Spleen (tissue), 11 donors: ENCODE data around the gene RPS6KA2. TPM values are rescaled to one million over a fixed set of nuclear protein-coding genes. Genes with fewer than 3 reads are reported as not detected.

Experiments
- DNase-seq: peaks from one replicate; pipeline ENCODE4 v3.0.0-alpha.2; 2020
- H3K27ac ChIP-seq, 8 donors: fragments of 200-600 bp; sonication (generic) in 7 of 8; 1 replicate in 4 of 8; 2 replicates in 4 of 8; pipeline versions ENCODE4 v1.5.0 to v1.8.0; 2016 to 2021; ENCODE audit warnings: inconsistent platforms in 4 of 8, mild to moderate bottlenecking in 4 of 8, moderate library complexity in 1 of 8
- H3K27me3 ChIP-seq, 7 donors: fragments of 200-600 bp; sonication (generic) in 6 of 7; replicated peaks in 1 of 7; 1 replicate in 4 of 7; 2 replicates in 3 of 7; pipeline versions ENCODE4 v1.5.0 to v1.8.0; 2016 to 2021; ENCODE audit warnings: inconsistent platforms in 3 of 7, mild to moderate bottlenecking in 1 of 7
- H3K36me3 ChIP-seq, 6 donors: fragments of 200-600 bp; sonication (generic) in 5 of 6; 1 replicate in 4 of 6; 2 replicates in 2 of 6; pipeline versions ENCODE4 v1.5.0 to v1.8.0; 2016 to 2021; ENCODE audit warnings: inconsistent platforms in 2 of 6
- H3K4me1 ChIP-seq, 6 donors: fragments of 200-600 bp; sonication (generic) in 5 of 6; 1 replicate in 3 of 6; 2 replicates in 3 of 6; pipeline versions ENCODE4 v1.5.0 to v1.8.0; 2016 to 2021; ENCODE audit warnings: inconsistent platforms in 3 of 6
- H3K4me3 ChIP-seq, 8 donors: fragments of 200-600 bp; sonication (generic) in 7 of 8; 1 replicate in 4 of 8; 2 replicates in 4 of 8; pipeline versions ENCODE4 v1.5.0 to v1.8.0; 2016 to 2021; ENCODE audit warnings: inconsistent platforms in 4 of 8, mild to moderate bottlenecking in 4 of 8, moderate library complexity in 2 of 8
- H3K9me3 ChIP-seq, 8 donors: fragments of 200-600 bp; sonication (generic) in 7 of 8; 1 replicate in 4 of 8; 2 replicates in 4 of 8; pipeline versions ENCODE4 v1.5.0 to v1.8.0; 2016 to 2021; ENCODE audit warnings: inconsistent platforms in 4 of 8
- CTCF ChIP-seq, 11 experiments: fragments of 200-600 bp in 7 of 11; fragments of 450-650 bp in 4 of 11; sonication (generic) in 4 of 11; IDR thresholded peaks in 8 of 11; conservative IDR thresholded peaks in 3 of 11; 1 replicate in 7 of 11; 2 replicates in 4 of 11; pipeline versions ENCODE4 v1.4.0 to v1.8.0; 2016 to 2021; ENCODE audit warnings: antibody characterized with exemption in 11 of 11, inconsistent platforms in 4 of 11, mild to moderate bottlenecking in 1 of 11
- POLR2A ChIP-seq, 3 donors: fragments of 450-650 bp; IDR thresholded peaks; one replicate each; pipeline ENCODE4 v1.5.1; 2017; ENCODE audit warnings: antibody characterized with exemption in 3 of 3, mild to moderate bottlenecking in 1 of 3
- POLR2AphosphoS5 ChIP-seq, 3 donors: sonication (generic); formaldehyde crosslinking; IDR thresholded peaks; one replicate each; pipeline ENCODE4 v1.5.1; 2017; ENCODE audit warnings: antibody characterized with exemption in 3 of 3
- WGBS, 5 donors: extraction: QIAGEN DNeasy Blood & Tissue Kit in 3 of 5; methylation state at CpG; one replicate each; pipeline versions ENCODE4 v1.1.5 to v1.1.7; 2013 to 2018; 5-methylcytosine and 5-hydroxymethylcytosine counted together
- intact Hi-C: fragments of 100-400 bp; cut with DNase I; formaldehyde crosslinking; loops from one replicate; pipeline ENCODE4 v1.15.0; 2023; ENCODE audit warnings: low total_unique reads
- polyA plus RNA-seq, 3 donors: library from polyadenylated mRNA; stranded (reverse); fragments of 200-250 nt; gene quantifications; one replicate each; pipeline ENCODE4 v1.2.1, GENCODE V29; 2013
- total RNA-seq, 7 donors: library from RNA; depleted of rRNA in 3 of 7; stranded (reverse); fragments of >200 nt in 3 of 7; fragmentation: NEBNext Ultra II Directional in 4 of 7; extraction: Animal tissue kit (Norgen Biotek cat#: 25700) in 4 of 7; gene quantifications; one replicate each; pipeline versions ENCODE4 v1.1.0 to v1.2.1, GENCODE V29; 2016 to 2021
- donor health status: healthy with polysubstance abuse.
- donor health status: DM: no; HTN: no; CAD: no; lungs with moderate emphysema.
- donor health status: DM: no; HTN: no; CAD: no.
- donor health status: Bipolar disorder and iron deficiency.
- donor health status: healthy.
- donor health status: DM: no; HTN: no; CAD: no.
- donor health status: DM: yes; HTN: yes; CAD: no.

Gene RPS6KA2
- total and polyA plus RNA-seq, 10 donors: 7.6 to 123 (median 58.1) TPM

- 65 to 74% (median 65%) methylated on average over 8 to 9 of the region's 9 CpGs for WGBS, 5 donors
- H3K36me3 ChIP-seq: peaks cover 0 to 95% (median 14%) of the 10 kb centered on the region in 6 donors
- no peak for TF ChIP-seq POLR2AphosphoS5 (IDR thresholded peaks at IDR 0.05)
- no peak for TF ChIP-seq POLR2A (IDR thresholded peaks at IDR 0.05)
- TF ChIP-seq CTCF (IDR thresholded peaks at IDR 0.05 in 8 of 11, conservative IDR thresholded peaks at IDR 0.05 in 3 of 11): no peak
- intact Hi-C loops: no loop called here
- no peaks in the 10 kb centered on the region for H3K9me3 ChIP-seq
- H3K27ac ChIP-seq: no peak overlapping the region
- no peak overlapping the region for H3K4me3 ChIP-seq
- DNase-seq: no peak
- no peaks in the 10 kb centered on the region for H3K27me3 ChIP-seq
- H3K4me1 ChIP-seq: peaks cover 0 to 26% (median 8%) of the 10 kb centered on the region in 6 donors
These were observed 160.6 kb downstream of the RPS6KA2 start for GRCh38 chr6:166466178-166467122.

- Histone ChIP-seq H3K4me3 (no peak overlapping the region), H3K4me1 (peaks cover 0 to 34% (median 12%) of the 10 kb centered on the region in 6 donors), H3K36me3 (peaks cover 0 to 89% (median 14%) of the 10 kb centered on the region in 6 donors), H3K9me3 (no peaks in the 10 kb centered on the region), H3K27ac (no peak overlapping the region), H3K27me3 (no peaks in the 10 kb centered on the region)
- intact Hi-C loops: no loop called here
- no peak for DNase-seq
- TF ChIP-seq POLR2AphosphoS5 (IDR thresholded peaks at IDR 0.05) (no peak), CTCF (IDR thresholded peaks at IDR 0.05 in 8 of 11, conservative IDR thresholded peaks at IDR 0.05 in 3 of 11) (peak in 3 of 11 experiments; percentile 5 to 15 (median 15))
- 74 to 87% (median 78%) methylated on average over 11 of the region's 11 CpGs for WGBS, 5 donors
These were observed 161.4 kb downstream of the RPS6KA2 start for GRCh38 chr6:166465671-166466087.

GRCh38 chr6:166465003-166465399 is 162.1 kb downstream of the RPS6KA2 start:
- Histone ChIP-seq H3K4me3 (no peak overlapping the region), H3K4me1 (peaks cover 0 to 37% (median 13%) of the 10 kb centered on the region in 6 donors), H3K9me3 (no peaks in the 10 kb centered on the region), H3K27ac (no peak overlapping the region), H3K36me3 (peaks cover 0 to 89% (median 14%) of the 10 kb centered on the region in 6 donors), H3K27me3 (no peaks in the 10 kb centered on the region)
- no peak for TF ChIP-seq CTCF (IDR thresholded peaks at IDR 0.05 in 8 of 11, conservative IDR thresholded peaks at IDR 0.05 in 3 of 11)
- TF ChIP-seq POLR2A (IDR thresholded peaks at IDR 0.05): no peak
- no peak for TF ChIP-seq POLR2AphosphoS5 (IDR thresholded peaks at IDR 0.05)
- intact Hi-C loops: no loop called here
- WGBS, 5 donors: 48 to 68% (median 55%) methylated on average over 5 of the region's 5 CpGs
- no peak for DNase-seq
